ENCODE data around the gene RHOU.
A peak's percentile ranks its signal among the peaks of the same experiment; 100 is the strongest.

The RHOU gene

DNA sequence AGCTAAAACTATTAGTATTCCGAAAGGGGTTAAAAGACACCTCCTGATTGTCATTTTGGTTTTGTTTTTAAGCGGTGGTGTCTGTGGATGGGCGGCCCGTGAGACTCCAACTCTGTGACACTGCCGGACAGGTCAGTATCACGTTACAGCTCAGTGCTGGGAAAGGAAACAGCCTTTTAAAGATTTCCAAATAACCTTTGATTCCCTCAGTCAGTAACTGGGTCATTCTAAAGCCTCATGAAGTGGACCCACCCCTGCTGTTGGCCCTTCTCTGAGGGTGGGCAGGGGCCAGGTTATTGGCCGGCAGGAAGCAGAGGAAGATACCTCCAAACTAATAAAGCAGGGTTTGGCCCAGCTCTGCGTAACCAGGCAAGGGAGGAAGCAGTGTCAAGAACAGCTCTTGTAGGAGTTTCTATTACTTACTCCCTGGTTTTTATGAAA lies 2.3 kb downstream of the RHOU start:
- DNase-seq (ENCODE audit: low spot score), result no peak

DNA sequence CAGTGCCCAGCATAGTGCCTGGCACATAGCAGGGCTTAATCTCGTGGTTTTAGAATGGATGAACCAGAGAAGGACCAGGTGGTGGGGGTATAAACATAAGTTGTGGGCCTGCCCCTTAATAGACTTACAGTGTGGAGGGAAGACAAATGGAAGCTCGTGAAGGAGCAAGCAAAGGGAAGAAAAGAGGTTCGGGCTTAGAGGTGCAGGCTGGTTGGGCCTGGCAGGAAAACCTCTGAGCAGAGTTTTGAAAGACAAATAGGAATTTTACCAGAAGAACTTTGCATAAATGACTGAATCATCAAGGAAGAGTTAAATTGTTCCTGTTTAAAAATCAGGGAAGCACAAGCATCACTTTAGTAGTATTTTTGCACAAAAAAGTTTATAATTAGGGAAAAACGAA lies 4.5 kb downstream of the RHOU start:
- no peak for DNase-seq (ENCODE audit: low spot score)

DNA sequence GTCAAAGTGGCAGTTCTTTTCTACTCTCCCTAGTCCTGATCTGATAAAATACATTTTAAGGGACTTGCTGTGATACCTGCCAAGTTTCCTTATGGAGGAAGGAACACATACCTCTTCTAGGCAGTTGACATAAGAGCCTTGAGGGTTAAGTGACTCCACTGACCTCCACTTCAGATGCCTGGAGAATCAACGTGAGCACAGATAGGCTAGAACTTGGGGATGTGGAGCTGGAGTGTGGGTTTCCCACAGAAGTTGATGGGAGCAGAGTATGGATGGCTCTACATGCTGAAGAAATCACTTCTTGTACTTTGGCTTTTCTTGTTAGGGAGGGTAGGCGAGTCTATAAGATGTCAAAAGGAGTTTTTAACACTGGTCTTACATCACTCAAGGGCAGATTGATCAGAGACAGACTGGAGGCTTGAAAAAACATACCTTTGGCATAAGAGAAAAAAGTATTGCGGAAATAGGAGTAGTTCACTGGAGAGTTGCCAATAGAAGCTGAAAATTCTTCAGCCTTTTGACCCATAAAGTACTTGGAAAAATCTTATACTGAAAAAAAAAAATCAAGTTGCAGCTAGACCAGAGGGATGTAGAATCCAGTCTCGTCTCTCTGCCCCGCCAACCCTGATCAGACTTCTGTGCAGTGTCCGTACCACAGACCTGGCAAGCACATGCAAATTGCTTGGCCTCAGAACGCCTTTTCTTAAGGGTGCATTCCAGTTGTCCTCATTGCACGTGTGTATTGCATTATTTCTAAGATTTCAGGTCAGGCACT lies 5.5 kb downstream of the RHOU start:
- no peak for DNase-seq (ENCODE audit: low spot score)

DNA sequence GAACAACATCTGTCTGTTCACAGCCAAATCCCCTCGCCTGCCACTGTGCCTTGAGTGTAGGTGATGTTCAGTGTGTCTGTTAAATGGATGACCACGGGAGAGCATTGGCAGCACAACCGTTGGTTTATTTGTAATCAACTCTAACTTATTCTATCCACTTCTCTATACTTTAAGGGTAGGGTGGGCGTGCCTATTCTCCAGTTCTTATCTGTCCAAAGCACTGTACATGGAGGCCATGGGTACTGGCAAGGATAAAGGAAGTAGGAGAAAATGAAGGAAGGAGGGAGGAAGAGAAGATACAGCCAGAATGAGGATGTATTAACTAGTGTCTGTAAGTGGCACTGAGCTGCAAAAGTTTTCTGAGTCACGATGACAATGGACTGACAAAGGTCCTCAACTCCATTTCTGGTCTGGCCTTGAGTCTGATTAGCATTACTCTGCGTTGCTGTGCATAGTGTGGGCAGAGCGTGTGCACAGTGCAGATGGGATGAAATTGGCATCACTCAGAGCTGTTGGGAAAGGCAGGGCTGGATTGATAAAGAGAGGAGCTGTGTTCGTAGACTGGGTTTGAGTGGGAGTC lies 7.1 kb downstream of the RHOU start:
- DNase-seq (ENCODE audit: low spot score), result no peak

DNA sequence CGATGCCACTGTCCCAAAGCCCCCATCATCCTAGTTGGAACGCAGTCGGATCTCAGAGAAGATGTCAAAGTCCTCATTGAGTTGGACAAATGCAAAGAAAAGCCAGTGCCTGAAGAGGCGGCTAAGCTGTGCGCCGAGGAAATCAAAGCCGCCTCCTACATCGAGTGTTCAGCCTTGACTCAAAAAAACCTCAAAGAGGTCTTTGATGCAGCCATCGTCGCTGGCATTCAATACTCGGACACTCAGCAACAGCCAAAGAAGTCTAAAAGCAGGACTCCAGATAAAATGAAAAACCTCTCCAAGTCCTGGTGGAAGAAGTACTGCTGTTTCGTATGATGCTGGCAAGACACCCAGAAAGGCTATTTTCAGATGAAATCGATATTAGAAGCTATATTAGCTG lies 8.1 kb downstream of the RHOU start:
- DNase-seq (ENCODE audit: low spot score), result no peak

DNA sequence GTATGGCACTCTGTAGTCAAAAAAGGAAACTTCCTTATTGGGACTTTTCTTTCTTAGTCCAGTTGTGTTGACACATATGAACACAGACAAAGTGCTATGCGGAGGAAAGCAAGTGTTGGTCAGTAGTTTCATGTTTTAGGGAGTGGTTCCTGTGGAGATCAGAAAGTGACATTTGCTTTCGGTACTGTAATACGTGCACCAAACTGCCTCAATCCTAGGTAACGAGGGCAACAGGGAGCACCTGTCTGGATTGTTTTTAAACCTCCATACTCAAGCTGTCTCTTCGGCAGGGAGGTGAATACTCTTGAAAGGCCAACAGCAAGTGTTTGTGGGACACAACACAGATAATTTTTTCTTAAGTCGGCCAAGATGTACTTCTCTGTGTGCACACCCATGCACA lies 9.1 kb downstream of the RHOU start:
- no peak for DNase-seq (ENCODE audit: low spot score)

DNA sequence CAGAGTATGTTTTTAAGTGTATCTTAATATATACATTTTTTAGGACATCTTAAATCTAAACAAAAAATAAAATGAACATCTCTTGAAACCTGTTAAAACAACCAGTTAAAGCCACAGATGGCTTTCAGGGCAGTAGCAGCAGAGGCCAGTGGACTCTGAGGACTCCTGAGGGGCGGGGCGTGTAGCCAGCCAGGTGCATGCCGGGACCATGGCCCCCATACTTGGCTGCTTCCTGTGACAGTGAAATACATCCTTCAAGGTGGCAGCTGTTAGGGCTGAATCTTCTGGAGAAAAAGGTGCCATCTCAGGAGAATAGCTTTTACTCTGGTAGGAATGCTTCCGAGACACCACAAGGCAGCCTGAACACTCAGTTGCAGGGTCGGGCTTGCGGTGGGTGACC lies 9.6 kb downstream of the RHOU start:
- no peak for DNase-seq (ENCODE audit: low spot score)

DNA sequence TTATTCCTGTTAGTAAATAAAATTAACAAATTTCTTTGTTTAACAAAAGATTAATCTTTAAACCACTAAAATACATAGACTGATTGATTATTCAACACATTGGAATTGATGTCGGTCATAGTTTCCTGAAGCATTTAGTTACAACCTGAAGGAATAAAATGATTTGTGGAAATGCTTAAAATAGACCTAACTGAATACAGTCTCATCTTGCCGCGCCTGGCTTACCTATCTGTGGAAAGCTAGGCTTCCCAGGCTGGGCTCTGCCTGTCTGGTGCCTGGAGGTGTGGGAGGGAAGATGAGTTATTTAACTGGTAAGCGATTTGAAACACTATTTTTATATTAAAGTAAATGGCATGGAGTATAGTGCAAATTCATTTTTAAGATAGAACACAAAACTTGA lies 10.2 kb downstream of the RHOU start:
- peak; percentile 23 for DNase-seq (ENCODE audit: low spot score)

DNA sequence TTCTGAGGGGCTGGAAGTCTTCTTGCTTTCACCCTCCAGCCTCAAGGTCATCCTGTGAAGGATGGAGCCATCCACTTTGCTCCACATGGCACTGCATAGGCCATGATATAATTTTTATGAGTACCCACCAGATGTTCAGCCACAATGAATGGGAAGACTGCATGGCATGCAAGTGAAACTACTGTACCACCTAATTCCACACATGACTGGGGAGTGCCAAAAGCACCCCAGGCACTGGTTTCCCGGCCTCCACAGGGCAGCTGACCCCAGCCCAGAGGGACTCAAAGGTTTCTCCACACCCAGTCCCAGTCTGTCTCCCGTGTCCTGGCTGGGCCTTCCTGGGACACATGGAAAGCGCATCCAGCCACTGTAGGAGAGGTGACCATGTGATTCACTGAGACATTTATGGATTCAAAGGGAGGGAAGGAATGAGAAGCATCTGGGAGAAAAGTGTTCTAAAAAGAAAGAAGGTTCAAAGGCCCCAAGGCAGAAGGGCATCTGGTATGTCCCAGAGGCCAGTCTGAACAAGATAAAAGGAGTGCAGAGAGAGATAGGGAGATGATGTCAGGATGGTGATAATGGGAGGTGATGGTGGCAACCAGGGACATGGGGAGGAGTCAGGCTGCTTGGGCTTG lies 12.1 kb downstream of the RHOU start:
- DNase-seq (ENCODE audit: low spot score), result no peak

DNA sequence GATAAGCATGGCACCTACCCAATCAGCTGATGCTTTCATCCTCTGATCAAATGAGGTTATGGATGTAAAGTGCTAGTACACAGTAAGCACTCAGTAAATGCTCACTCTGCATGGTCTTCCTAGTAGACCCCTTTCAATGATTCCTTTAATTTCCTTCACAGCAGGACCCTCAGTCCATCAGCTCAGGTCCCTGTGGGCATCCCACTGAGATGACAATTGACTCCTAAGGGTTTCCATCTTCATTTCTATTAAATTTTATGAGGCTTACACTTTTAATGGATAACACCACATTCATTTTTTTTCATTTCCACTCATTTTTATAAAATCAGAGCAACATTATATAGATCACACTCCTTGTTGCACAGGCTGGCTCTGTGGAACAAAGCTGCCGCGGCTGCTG lies 12.8 kb downstream of the RHOU start:
- no peak for DNase-seq (ENCODE audit: low spot score)

DNA sequence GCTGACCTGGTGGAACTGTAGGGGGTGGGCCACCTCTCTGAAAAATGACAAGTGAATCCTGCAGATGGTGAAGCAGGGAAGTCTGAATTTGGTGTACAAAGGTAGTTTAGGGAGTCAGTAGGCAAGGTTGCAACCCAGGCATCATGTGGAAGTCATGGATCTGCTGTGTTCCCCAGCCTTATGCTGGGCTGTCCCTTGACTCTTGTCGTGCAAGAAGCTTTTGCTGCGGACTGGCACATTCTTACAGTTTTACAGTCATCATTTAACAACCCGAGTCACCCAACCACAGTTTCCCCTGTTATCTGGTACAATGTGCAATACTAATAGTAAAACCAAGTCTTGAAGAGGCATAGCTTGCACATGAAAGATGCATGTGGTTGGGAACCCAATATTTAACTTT lies 13.2 kb downstream of the RHOU start:
- no peak for DNase-seq (ENCODE audit: low spot score)

DNA sequence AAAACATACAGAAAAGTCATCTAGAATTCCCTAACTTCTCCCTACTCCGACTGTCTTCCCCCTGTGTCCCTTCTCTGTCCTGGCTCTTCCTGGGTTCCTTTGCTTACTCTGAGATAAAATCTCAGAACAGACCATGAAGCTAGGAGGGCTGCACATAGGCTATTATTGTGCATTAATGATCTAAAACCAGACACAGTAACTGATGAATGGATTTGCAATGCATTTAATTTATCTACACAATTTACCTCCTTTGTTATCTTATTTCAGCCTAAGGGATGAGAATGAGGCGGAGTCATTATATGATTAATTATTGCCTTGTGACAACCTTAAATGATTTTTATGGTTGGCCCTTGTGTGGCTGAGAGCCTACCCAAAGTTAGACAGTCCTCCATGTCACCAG lies 14.5 kb downstream of the RHOU start:
- no peak for DNase-seq (ENCODE audit: low spot score)

DNA sequence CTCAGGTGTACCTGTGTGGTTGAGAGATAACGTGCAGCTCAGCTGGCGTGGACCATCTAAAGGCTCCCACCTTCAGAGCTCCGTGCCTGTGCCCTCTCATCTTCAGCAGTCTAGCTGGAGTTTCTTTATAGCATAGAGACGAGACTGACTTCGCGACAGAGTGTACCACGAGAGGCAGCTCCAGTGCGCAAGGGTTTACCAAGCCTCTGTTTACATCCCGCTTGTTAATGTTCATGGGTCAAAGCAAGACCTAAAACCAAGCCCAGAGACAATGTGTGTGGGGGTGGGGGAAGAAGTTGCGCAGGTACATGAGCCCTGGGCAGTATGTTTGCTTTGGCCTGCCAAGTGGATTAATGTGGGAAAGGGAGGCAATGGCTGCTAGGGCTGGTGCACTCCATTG lies 15.6 kb downstream of the RHOU start:
- DNase-seq (ENCODE audit: low spot score), result no peak

DNA sequence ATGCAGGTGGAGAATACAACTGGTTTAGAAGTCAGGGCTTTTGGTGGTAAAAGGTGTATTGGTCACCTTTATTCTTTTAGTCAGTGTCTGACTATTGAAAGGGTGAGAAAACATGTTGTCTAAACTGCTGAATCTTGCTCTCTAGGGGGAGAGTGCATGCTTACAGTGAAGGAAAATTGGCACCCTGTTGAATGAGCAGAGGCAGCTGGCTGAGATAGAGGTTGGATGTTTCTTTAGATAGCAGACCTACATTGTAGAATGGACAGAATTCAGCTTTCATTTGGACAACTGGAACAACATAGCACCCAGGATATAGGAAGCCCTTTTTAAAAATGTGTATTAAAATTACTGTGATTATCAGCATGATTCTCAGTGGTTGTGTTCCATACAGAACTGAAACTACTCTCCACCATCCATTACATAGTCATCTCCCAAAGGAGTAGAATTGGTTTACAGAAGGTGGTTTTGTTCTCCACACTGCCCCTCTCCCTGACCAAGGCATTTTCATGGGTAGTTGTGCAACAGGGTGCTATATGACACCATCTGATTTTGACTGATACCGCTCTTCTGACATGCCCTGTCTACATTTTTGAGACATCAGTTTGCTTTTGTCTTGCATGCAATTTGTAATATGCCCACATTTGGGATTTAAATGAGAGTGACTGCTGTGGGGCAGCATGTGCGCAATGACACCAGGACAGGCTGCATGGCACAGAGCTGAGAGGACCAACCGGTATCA lies 16.2 kb downstream of the RHOU start:
- no peak for DNase-seq (ENCODE audit: low spot score)

DNA sequence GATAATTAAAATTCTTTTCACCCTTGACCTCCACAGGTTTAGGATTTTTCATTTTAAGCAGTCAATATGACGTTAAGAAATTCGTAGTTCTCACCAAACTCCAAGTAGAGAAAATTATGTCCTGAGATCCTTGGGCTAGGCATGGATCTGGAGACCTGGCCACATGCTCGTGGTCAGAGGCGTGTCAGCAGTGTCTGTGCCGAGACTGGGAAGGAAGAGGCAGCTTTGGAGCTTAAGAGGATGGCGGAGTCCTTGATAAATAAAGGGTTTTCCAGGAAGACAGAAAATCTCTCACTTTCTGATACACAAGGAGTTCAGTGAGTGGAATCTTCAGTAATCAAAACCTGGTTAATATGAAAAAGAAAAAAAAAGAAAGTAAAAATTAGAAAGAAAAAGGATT lies 17.0 kb downstream of the RHOU start:
- no peak for DNase-seq (ENCODE audit: low spot score)

DNA sequence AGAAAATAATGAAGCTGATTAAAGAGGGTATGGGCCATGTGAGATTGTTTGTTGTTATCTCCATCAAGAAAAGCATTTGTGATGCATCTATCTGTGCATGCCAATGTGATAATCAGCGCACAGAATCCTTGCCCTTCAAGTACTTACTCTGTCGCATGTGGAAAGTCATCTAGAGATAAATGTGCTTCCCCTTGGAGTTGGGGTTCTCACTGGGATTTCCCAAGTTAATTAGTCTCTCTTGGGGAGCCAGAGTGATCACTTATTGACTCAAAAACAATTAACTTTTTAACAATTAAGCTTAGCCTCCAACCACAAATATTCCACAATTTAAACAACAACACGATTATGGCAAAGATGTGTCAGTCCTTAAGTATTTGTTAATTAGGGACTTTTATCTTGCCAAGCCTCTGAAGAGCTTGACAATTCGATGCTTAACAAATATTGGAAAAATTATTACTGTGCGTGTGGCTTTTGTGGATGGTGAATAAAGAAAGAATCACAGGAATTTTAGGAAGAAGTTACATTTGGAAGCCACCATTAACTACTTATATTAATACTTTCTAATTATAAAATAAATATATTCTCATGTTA lies 17.5 kb downstream of the RHOU start:
- no peak for DNase-seq (ENCODE audit: low spot score)

DNA sequence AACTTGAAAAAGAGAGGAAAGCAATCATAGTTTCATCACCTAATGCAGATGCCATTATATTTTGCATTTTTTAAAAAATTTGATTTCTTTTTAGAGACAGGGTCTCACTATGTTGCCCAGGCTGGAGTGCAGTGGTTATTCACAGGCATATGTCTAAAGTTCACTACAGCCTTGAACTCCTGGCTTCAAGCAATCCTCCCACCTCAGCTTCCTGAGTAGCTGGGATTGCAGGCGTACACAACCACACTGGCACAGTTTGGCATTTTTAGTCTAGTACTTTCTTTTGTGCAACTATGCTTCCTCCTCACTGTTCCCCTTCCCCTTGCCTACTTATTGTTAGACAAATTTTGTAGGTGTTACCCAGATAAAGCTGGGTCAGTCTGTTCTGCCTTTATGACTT lies 18.0 kb downstream of the RHOU start:
- DNase-seq (ENCODE audit: low spot score), result no peak

DNA sequence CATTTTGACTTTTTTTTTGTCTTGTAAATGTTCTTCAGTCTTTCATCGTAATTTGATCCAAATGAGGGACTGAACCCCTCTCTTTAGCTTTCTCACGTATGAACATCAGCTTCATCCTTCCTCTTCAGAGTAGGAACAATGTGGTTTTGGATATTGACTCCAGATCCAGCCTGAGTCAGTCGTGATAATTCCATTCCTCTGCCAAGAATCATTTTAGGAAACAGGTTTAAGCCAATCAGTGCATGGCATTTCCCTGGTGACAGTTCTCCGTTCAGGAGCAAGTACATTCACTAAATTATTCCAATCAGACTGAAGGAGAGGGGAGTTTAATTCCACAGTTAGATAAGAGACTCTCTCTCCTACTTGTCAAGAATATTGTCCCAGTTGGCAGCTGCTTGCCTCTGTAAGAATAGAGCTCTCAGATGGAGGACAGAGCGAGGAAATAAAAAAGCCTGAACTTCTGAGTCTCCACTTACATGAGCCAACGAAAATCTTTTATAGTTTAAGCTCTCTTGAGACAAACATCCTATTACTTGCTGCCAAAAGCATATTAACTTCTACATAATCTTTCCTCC lies 18.6 kb downstream of the RHOU start:
- no peak for DNase-seq (ENCODE audit: low spot score)

DNA sequence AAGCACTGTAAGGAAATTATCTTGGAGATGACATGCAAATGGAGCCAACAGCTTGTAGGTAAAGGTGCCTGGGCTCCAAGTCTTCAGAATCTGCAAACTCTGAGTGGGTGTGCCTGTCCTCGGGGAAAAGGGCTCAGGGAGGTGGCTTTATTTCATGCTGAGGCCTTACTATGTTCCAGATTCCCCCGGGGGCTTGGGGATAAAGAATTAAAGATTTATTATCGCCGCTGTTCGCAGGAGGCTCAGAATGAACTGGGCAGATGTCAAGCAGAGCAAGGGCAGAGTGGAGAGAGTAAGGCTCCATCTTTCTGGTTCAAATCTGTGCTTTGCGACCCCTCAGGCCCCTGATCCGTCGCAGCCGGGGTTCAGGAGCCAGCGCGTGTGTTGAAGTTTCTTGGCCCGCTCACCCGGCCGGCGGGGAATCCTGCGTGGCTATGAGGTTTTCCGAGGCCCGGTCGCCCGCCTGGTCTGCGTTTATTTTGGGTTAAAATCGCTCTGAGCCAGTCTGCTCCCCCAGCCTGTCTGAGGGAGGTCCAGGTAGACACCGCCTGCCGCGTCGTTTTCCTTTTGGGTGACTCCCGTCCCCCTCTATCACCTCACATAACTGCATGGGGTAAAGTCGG lies 19.5 kb downstream of the RHOU start:
- DNase-seq (ENCODE audit: low spot score), result no peak

DNA sequence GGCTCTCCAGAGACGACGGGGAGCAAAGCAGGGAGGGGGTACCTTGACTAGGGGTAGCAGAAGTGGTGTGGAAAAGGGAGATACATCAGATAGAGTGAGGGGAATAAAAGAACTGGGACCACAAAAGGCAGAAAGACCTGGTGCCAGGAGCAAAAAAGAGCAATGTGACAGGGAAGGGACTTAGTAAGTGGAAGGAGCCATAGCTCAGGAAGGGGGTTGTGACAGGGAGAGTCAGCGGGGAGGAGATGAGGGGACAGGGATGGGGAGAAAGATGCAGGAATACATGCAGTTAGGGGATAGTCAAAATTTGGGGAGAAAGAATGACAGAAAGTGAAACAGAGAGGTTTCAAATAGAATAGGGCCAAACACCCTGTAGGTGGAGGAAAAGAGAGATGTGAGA lies 20.5 kb downstream of the RHOU start:
- DNase-seq (ENCODE audit: low spot score), result no peak

DNA sequence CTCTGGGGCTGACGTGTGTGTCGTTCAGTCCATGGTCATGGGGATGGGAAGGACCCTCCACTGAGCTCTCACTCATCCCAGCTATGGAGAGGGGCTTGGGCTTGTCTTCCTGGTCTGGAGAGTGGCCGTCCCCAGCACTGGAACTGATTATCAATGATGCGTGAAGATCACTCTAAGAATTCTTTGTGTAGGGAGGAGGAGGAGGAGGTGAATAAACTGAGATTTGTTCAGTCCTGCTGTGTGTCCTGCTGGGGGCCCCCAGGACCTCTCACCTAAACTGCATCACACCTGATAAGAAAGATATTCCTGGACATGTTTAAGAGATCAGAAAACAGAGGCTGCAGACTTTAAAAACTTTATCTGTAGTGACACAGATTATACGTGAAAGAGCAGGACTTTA lies 21.2 kb downstream of the RHOU start:
- DNase-seq (ENCODE audit: low spot score), result no peak

DNA sequence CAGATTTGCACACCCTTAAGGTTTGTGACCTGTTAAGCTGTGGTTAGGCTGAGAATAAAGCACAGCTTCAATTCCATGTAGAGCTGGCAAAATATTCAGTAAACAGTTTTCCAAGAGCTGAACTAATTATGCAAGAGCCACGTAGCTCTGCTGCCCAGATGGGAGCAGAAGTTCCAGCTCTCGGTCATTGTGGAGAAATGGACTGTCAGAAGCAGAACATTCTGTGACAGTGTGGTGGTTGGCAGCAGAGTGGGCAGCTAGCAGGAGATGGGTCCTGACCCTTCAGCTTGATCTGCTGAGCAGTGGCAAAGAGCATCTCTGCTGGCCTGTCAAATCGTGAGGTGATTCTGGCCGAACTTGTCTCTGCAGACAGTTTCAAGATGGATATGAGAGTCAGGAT lies 23.2 kb downstream of the RHOU start:
- no peak for DNase-seq (ENCODE audit: low spot score)
